ENCODE measurements around the gene PLSCR4. TPM values are rescaled to one million over a fixed set of nuclear protein-coding genes. Genes with fewer than 3 reads are reported as not detected.

PLSCR4 gene
- polyA plus RNA-seq, 1 of the 3 experiments (the other 2 are of a cell fraction) = 0.05 TPM

- H3K9me2 ChIP-seq = 0 out of 2 replicates have a peak, but pooled peaks cover 3% of the 10 kb centered on the region
- H2AFZ ChIP-seq (ENCODE audit: low read depth) = no peak overlapping the region
- TF ChIP-seq RAD21 (IDR thresholded peaks at IDR 0.05; ENCODE audit: low read length) (no peak), TEAD4 (IDR thresholded peaks at IDR 0.05; ENCODE audit: borderline replicate concordance, insufficient read depth) (no peak), EP300 (IDR thresholded peaks at IDR 0.05; ENCODE audit: borderline replicate concordance in 1 of 2, low read depth in 1 of 2, low read length in 1 of 2) (no peak), FOXJ3 (CRISPR knock-in tag; IDR thresholded peaks at IDR 0.05) (no peak), RFX5 (IDR thresholded peaks at IDR 0.05; ENCODE audit: low read length) (no peak), NRF1 (IDR thresholded peaks at IDR 0.05; ENCODE audit: low read depth, low read length) (no peak), POLR2AphosphoS5 (IDR thresholded peaks at IDR 0.05; ENCODE audit: low read depth, low read length) (no peak), USF2 (IDR thresholded peaks at IDR 0.05; ENCODE audit: borderline replicate concordance, low read depth, low read length) (no peak), RXRA (IDR thresholded peaks at IDR 0.05; ENCODE audit: borderline replicate concordance, low read depth) (no peak), FOSL2 (IDR thresholded peaks at IDR 0.05; ENCODE audit: borderline replicate concordance, low read depth) (no peak), TCF12 (IDR thresholded peaks at IDR 0.05) (no peak), RCOR1 (IDR thresholded peaks at IDR 0.05; ENCODE audit: low read length) (no peak), ZBTB33 (IDR thresholded peaks at IDR 0.05; ENCODE audit: borderline replicate concordance, low read depth) (no peak), FOXM1 (IDR thresholded peaks at IDR 0.05; ENCODE audit: low read depth) (no peak), NFIC (IDR thresholded peaks at IDR 0.05; ENCODE audit: borderline replicate concordance) (no peak), USF1 (IDR thresholded peaks at IDR 0.05; ENCODE audit: borderline replicate concordance, low read depth) (no peak), SMC3 (IDR thresholded peaks at IDR 0.05; ENCODE audit: low read depth, low read length) (no peak), SIN3A (IDR thresholded peaks at IDR 0.05; ENCODE audit: borderline replicate concordance, low read depth, low read length) (no peak)
- no peak overlapping the region for H3K27ac ChIP-seq (ENCODE audit: low read depth in 2 of 2, low read length in 1 of 2)
- no peak overlapping the region for H3K4me3 ChIP-seq (ENCODE audit: low read depth in 2 of 2, low read length in 1 of 2)
- no peak overlapping the region for H3K4me2 ChIP-seq
- no peak for DNase-seq
- no peaks in the 10 kb centered on the region for H3K79me2 ChIP-seq (ENCODE audit: insufficient read depth)
- no peaks in the 10 kb centered on the region for H3K27me3 ChIP-seq (ENCODE audit: insufficient read depth)
- H3F3A ChIP-seq (replicated peaks; ENCODE audit: insufficient read depth) = no peaks in the 10 kb centered on the region
- ChIA-PET POLR2A (no interaction called here), CTCF (no interaction called here)
- H3K4me1 ChIP-seq (ENCODE audit: control insufficient read depth in 1 of 2, insufficient read depth in 2 of 2, low read depth in 1 of 2, low read length in 1 of 2) = no peaks in the 10 kb centered on the region
- H3K9me3 ChIP-seq = peaks cover 10% of the 10 kb centered on the region; the same call in 1 of the 2 replicates
- no peak overlapping the region for H3K9ac ChIP-seq
- H4K20me1 ChIP-seq (ENCODE audit: insufficient read depth) = no peaks in the 10 kb centered on the region
- H3K36me3 ChIP-seq (replicated peaks in 1 of 2; ENCODE audit: control insufficient read depth in 1 of 2, insufficient read depth in 2 of 2, low read length in 1 of 2) = no peaks in the 10 kb centered on the region
These were observed 17.4 kb downstream of the PLSCR4 start for GRCh38 chr3:146233487-146233886.
